ENCODE measurements around the gene RPL28. TPM values are rescaled to one million over a fixed set of nuclear protein-coding genes. Genes with fewer than 3 reads are reported as not detected.

RPL28 gene
- total and polyA plus RNA-seq, 4 donors, result 116 to 535 (median 164) TPM

- H3K27ac ChIP-seq (ENCODE audit: low read depth in 1 of 2, low read length in 2 of 2), result no peak overlapping the region
- H3K4me1 ChIP-seq (ENCODE audit: control insufficient read depth in 4 of 4, insufficient read depth in 4 of 4, low read length in 3 of 4), result peaks cover 0 to 3% (median 1%) of the 10 kb centered on the region in 4 donors
- H3K27me3 ChIP-seq (ENCODE audit: control insufficient read depth in 4 of 4, insufficient read depth in 4 of 4, low read length in 3 of 4), result peaks cover 10 to 16% (median 13%) of the 10 kb centered on the region in 4 donors
- TF ChIP-seq FOXA2 (IDR thresholded peaks at IDR 0.05) (no peak), SP1 (IDR thresholded peaks at IDR 0.05) (no peak), FOXA1 (IDR thresholded peaks at IDR 0.05) (no peak), NR2F2 (IDR thresholded peaks at IDR 0.05) (no peak), JUND (IDR thresholded peaks at IDR 0.05) (no peak), ATF3 (IDR thresholded peaks at IDR 0.05) (no peak), GABPA (IDR thresholded peaks at IDR 0.05 in 1 of 2, conservative IDR thresholded peaks at IDR 0.05 in 1 of 2) (no peak), EGR1 (IDR thresholded peaks at IDR 0.05; ENCODE audit: low read depth in 2 of 2) (no peak), HNF4G (IDR thresholded peaks at IDR 0.05) (no peak), RAD21 (IDR thresholded peaks at IDR 0.05) (no peak), RXRA (IDR thresholded peaks at IDR 0.05) (no peak)
- TF ChIP-seq, protein P1, sequence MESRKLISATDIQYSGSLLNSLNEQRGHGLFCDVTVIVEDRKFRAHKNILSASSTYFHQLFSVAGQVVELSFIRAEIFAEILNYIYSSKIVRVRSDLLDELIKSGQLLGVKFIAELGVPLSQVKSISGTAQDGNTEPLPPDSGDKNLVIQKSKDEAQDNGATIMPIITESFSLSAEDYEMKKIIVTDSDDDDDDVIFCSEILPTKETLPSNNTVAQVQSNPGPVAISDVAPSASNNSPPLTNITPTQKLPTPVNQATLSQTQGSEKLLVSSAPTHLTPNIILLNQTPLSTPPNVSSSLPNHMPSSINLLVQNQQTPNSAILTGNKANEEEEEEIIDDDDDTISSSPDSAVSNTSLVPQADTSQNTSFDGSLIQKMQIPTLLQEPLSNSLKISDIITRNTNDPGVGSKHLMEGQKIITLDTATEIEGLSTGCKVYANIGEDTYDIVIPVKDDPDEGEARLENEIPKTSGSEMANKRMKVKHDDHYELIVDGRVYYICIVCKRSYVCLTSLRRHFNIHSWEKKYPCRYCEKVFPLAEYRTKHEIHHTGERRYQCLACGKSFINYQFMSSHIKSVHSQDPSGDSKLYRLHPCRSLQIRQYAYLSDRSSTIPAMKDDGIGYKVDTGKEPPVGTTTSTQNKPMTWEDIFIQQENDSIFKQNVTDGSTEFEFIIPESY (IDR thresholded peaks at IDR 0.05), result no peak
- peaks cover 0 to 2% (median under 1%) of the 10 kb centered on the region in 4 donors for H3K9me3 ChIP-seq (ENCODE audit: control insufficient read depth in 4 of 4, low read length in 3 of 4)
- H3K4me3 ChIP-seq (ENCODE audit: low read depth in 1 of 3, low read length in 3 of 3), result no peak overlapping the region
- 27% methylated on average over 18 of the region's 18 CpGs for WGBS
- no peak overlapping the region for H3K9ac ChIP-seq (ENCODE audit: low read depth in 1 of 2, low read length in 2 of 2)
- no peaks in the 10 kb centered on the region for H3K36me3 ChIP-seq (ENCODE audit: control insufficient read depth in 4 of 4, insufficient read depth in 3 of 4, low read depth in 1 of 4, low read length in 3 of 4)
- peak; percentile 72 for DNase-seq (ENCODE audit: low spot score)
Measured at GRCh38 chr19:55443824-55444480, 58.2 kb downstream of the RPL28 start.

DNA sequence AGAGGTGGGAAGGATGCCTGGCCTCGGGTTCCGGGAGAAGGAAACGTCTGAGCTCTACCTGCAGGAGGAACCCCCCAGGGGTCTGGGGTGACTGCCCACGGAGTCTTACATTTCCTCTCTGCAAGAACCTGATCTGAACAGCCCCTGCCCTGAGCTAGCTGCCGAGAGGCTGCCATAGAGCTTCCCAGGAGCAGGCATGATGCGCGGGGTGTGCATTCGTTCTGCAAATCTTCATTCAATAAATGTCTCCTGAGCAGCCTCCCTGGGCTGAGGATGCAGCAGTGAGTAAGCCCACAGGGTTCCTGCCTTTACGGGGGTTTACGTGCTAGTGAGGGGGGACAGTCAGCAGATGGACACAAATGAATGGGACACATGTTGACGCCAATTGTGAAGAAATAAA is 58.9 kb downstream of the RPL28 start:
- Histone ChIP-seq H3K9me3 (ENCODE audit: control insufficient read depth in 4 of 4, low read length in 3 of 4) (peaks cover 0 to 2% (median 0%) of the 10 kb centered on the region in 4 donors), H3K4me3 (ENCODE audit: low read depth in 1 of 3, low read length in 3 of 3) (no peak overlapping the region), H3K36me3 (ENCODE audit: control insufficient read depth in 4 of 4, insufficient read depth in 3 of 4, low read depth in 1 of 4, low read length in 3 of 4) (no peaks in the 10 kb centered on the region), H3K9ac (ENCODE audit: low read depth in 1 of 2, low read length in 2 of 2) (no peak overlapping the region), H3K27ac (ENCODE audit: low read depth in 1 of 2, low read length in 2 of 2) (no peak overlapping the region), H3K27me3 (ENCODE audit: control insufficient read depth in 4 of 4, insufficient read depth in 4 of 4, low read length in 3 of 4) (peaks cover 10 to 12% (median 11%) of the 10 kb centered on the region in 4 donors), H3K4me1 (ENCODE audit: control insufficient read depth in 4 of 4, insufficient read depth in 4 of 4, low read length in 3 of 4) (peaks cover 0 to 3% (median 1%) of the 10 kb centered on the region in 4 donors)
- 40% methylated on average over 11 of the region's 11 CpGs for WGBS
- TF ChIP-seq NR2F2 (IDR thresholded peaks at IDR 0.05) (no peak), FOXA2 (IDR thresholded peaks at IDR 0.05) (no peak), HNF4G (IDR thresholded peaks at IDR 0.05) (no peak), SP1 (IDR thresholded peaks at IDR 0.05) (no peak), JUND (IDR thresholded peaks at IDR 0.05) (no peak), EGR1 (IDR thresholded peaks at IDR 0.05; ENCODE audit: low read depth in 2 of 2) (no peak), TAF1 (conservative IDR thresholded peaks at IDR 0.05) (no peak), GABPA (IDR thresholded peaks at IDR 0.05 in 1 of 2, conservative IDR thresholded peaks at IDR 0.05 in 1 of 2) (no peak), YY1 (IDR thresholded peaks at IDR 0.05) (no peak), ATF3 (IDR thresholded peaks at IDR 0.05) (no peak), HNF4A (conservative IDR thresholded peaks at IDR 0.05) (no peak), RAD21 (IDR thresholded peaks at IDR 0.05) (no peak)
- TF ChIP-seq, protein P1 (IDR thresholded peaks at IDR 0.05), result no peak
- TF ChIP-seq, protein P2, sequence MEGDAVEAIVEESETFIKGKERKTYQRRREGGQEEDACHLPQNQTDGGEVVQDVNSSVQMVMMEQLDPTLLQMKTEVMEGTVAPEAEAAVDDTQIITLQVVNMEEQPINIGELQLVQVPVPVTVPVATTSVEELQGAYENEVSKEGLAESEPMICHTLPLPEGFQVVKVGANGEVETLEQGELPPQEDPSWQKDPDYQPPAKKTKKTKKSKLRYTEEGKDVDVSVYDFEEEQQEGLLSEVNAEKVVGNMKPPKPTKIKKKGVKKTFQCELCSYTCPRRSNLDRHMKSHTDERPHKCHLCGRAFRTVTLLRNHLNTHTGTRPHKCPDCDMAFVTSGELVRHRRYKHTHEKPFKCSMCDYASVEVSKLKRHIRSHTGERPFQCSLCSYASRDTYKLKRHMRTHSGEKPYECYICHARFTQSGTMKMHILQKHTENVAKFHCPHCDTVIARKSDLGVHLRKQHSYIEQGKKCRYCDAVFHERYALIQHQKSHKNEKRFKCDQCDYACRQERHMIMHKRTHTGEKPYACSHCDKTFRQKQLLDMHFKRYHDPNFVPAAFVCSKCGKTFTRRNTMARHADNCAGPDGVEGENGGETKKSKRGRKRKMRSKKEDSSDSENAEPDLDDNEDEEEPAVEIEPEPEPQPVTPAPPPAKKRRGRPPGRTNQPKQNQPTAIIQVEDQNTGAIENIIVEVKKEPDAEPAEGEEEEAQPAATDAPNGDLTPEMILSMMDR (IDR thresholded peaks at IDR 0.05; ENCODE audit: low read depth, low read length, missing input control), result no peak
- no peak for DNase-seq (ENCODE audit: low spot score)

Measured in liver (tissue), 9 donors.